ENCODE results near the gene RECK.

GRCh38 chr9:36163049-36163785, 126.5 kb downstream of the RECK start:
- TF ChIP-seq CTCF (conservative IDR thresholded peaks at IDR 0.05 in 1 of 2, IDR thresholded peaks at IDR 0.05 in 1 of 2; ENCODE audit: low read depth in 1 of 2, low read length in 2 of 2) (no peak), EZH2 (IDR thresholded peaks at IDR 0.05; ENCODE audit: low read length, missing control alignments) (no peak)
